ENCODE data around the gene GEN1. TPM values are rescaled to one million over a fixed set of nuclear protein-coding genes. Genes with fewer than 3 reads are reported as not detected.

Gene GEN1
- total RNA-seq, 1 experiment from 2014 or later: 23.7 TPM

GRCh38 chr2:17800693-17801458 is 46.9 kb downstream of the GEN1 start:
- no peak overlapping the region for H3K27ac Mint-ChIP-seq
- POLR2A ChIA-PET: no interaction called here
- no peaks in the 10 kb centered on the region for H3K27me3 Mint-ChIP-seq (ENCODE audit: low read depth)
- H3K9me3 Mint-ChIP-seq: no peaks in the 10 kb centered on the region
- no peak for TF ChIP-seq ZNF232 (CRISPR knock-in tag; IDR thresholded peaks at IDR 0.05)
- no peak for TF ChIP-seq EMX1 (CRISPR knock-in tag; IDR thresholded peaks at IDR 0.05)
- no peak for TF ChIP-seq ARID4B (CRISPR knock-in tag; IDR thresholded peaks at IDR 0.05; ENCODE audit: borderline replicate concordance)
- no peak for TF ChIP-seq TEAD4 (CRISPR knock-in tag; IDR thresholded peaks at IDR 0.05)
- TF ChIP-seq NFYB (CRISPR knock-in tag; conservative IDR thresholded peaks at IDR 0.05; ENCODE audit: low read depth): no peak
- CTCF ChIA-PET: no interaction called here
- H3K4me1 Mint-ChIP-seq: peaks cover 3% of the 10 kb centered on the region; the same call in 1 of the 2 replicates
- no peak for ATAC-seq
- no peaks in the 10 kb centered on the region for H3K36me3 Mint-ChIP-seq
- H3K4me3 Mint-ChIP-seq: no peak overlapping the region
- DNase-seq (ENCODE audit: low spot score): no peak

- no peak overlapping the region for H3K4me3 Mint-ChIP-seq
- peaks cover 3% of the 10 kb centered on the region; the same call in 1 of the 2 replicates for H3K4me1 Mint-ChIP-seq
- DNase-seq (ENCODE audit: low spot score): no peak
- no peaks in the 10 kb centered on the region for H3K9me3 Mint-ChIP-seq
- no peak overlapping the region for H3K27ac Mint-ChIP-seq
- ATAC-seq: no peak
- ChIA-PET POLR2A (no interaction called here), CTCF (no interaction called here)
- TF ChIP-seq ZNF671 (CRISPR knock-in tag; IDR thresholded peaks at IDR 0.05) (no peak), ESRRA (CRISPR knock-in tag; IDR thresholded peaks at IDR 0.05; ENCODE audit: borderline replicate concordance) (no peak), OVOL2 (CRISPR knock-in tag; IDR thresholded peaks at IDR 0.05; ENCODE audit: borderline replicate concordance) (no peak), E2F4 (CRISPR knock-in tag; IDR thresholded peaks at IDR 0.05; ENCODE audit: borderline replicate concordance, low read depth) (no peak), ZNF219 (CRISPR knock-in tag; IDR thresholded peaks at IDR 0.05; ENCODE audit: borderline replicate concordance) (no peak), PRDM15 (CRISPR knock-in tag; IDR thresholded peaks at IDR 0.05) (no peak), AFF4 (CRISPR knock-in tag; IDR thresholded peaks at IDR 0.05; ENCODE audit: borderline replicate concordance) (no peak), JAZF1 (CRISPR knock-in tag; IDR thresholded peaks at IDR 0.05) (no peak)
- H3K27me3 Mint-ChIP-seq (ENCODE audit: low read depth): no peaks in the 10 kb centered on the region
- no peaks in the 10 kb centered on the region for H3K36me3 Mint-ChIP-seq
Measured at GRCh38 chr2:17803497-17803896, 49.6 kb downstream of the GEN1 start.

All from WTC11 (cell line).